ENCODE measurements around the gene PCGF5. TPM values are rescaled to one million over a fixed set of nuclear protein-coding genes. Genes with fewer than 3 reads are reported as not detected.
A peak's percentile ranks its signal among the peaks of the same experiment; 100 is the strongest.

Gene PCGF5
- total and polyA plus RNA-seq, 10 of the 15 experiments (the other 5 are each of a cell fraction or from before 2014, with no cell fraction given), result 33.2 to 79.7 (median 50.7) TPM

DNA sequence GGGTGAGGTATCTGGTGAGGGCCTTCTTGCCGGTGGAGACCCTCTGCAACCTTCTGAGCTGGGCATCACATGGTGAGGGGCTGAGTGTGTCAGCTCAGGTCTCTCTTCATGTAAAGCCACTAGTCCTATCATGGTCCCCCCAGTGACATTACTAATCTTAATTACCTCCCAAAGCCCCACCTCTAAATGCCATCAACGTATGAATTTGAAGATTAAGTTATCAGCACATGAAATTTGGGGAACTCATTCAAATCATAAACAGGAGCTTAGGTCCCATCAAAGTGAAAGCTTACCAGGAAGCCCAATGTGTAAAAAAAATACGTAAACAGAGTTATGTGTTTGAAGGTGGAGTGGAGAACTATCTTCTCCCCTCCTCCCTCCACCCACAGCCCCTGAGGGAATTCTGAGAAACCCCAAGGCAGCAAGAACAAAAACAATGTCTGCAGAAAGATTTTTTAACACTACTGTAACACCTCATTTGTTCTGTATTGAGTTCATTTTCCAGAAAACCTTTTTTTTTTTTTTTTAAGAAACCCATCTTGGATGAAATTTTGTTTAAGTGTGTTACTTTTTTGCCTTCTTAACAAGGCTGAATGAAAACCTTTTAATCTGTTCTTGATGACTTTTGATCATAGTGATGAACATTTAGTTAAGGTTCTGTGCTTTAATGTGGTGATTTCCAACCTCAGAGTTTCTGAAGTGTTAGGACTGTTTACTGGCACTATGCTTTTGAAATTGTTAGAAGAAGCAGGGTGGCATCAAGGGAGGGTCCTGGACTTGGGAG is 19.1 kb upstream of the PCGF5 start (continued):
- TF ChIP-seq TCF12 (IDR thresholded peaks at IDR 0.05; ENCODE audit: low read depth, low read length) (0 out of 2 replicates have a peak, but pooled peaks have one; percentile 39), NBN (IDR thresholded peaks at IDR 0.05) (peak; percentile 73; the same call in 1 of the 2 replicates), YBX1 (IDR thresholded peaks at IDR 0.05) (peak; percentile 72; the same call in 1 of the 2 replicates), TARDBP (IDR thresholded peaks at IDR 0.05; ENCODE audit: borderline replicate concordance) (no peak), EED (IDR thresholded peaks at IDR 0.05; ENCODE audit: low read depth) (0 out of 2 replicates have a peak, but pooled peaks have one; percentile 24), SPI1 (IDR thresholded peaks at IDR 0.05; ENCODE audit: borderline replicate concordance, insufficient read depth, low read depth, low read length) (no peak), CREB1 (IDR thresholded peaks at IDR 0.05; ENCODE audit: low read depth) (peak; percentile 31; the same call in 1 of the 2 replicates), SREBF2 (IDR thresholded peaks at IDR 0.05; ENCODE audit: low read length) (no peak), HDAC6 (IDR thresholded peaks at IDR 0.05; ENCODE audit: unreplicated experiment) (no peak), SMARCA5 (IDR thresholded peaks at IDR 0.05) (0 out of 2 replicates have a peak, but pooled peaks have one; percentile 15), IKZF2 (IDR thresholded peaks at IDR 0.05) (peak; percentile 39 to 44; a peak in 3 of 4 replicates), TCF7 (IDR thresholded peaks at IDR 0.05; ENCODE audit: borderline replicate concordance) (peak; percentile 30; the same call in 1 of the 2 replicates), WRNIP1 (IDR thresholded peaks at IDR 0.05; ENCODE audit: borderline replicate concordance, low read depth, low read length) (no peak), ZNF24 (IDR thresholded peaks at IDR 0.05) (peak; percentile 77), FOXM1 (IDR thresholded peaks at IDR 0.05; ENCODE audit: low read depth, low read length) (peak; percentile 27; the same call in 1 of the 2 replicates)
- TF ChIP-seq, protein P1, sequence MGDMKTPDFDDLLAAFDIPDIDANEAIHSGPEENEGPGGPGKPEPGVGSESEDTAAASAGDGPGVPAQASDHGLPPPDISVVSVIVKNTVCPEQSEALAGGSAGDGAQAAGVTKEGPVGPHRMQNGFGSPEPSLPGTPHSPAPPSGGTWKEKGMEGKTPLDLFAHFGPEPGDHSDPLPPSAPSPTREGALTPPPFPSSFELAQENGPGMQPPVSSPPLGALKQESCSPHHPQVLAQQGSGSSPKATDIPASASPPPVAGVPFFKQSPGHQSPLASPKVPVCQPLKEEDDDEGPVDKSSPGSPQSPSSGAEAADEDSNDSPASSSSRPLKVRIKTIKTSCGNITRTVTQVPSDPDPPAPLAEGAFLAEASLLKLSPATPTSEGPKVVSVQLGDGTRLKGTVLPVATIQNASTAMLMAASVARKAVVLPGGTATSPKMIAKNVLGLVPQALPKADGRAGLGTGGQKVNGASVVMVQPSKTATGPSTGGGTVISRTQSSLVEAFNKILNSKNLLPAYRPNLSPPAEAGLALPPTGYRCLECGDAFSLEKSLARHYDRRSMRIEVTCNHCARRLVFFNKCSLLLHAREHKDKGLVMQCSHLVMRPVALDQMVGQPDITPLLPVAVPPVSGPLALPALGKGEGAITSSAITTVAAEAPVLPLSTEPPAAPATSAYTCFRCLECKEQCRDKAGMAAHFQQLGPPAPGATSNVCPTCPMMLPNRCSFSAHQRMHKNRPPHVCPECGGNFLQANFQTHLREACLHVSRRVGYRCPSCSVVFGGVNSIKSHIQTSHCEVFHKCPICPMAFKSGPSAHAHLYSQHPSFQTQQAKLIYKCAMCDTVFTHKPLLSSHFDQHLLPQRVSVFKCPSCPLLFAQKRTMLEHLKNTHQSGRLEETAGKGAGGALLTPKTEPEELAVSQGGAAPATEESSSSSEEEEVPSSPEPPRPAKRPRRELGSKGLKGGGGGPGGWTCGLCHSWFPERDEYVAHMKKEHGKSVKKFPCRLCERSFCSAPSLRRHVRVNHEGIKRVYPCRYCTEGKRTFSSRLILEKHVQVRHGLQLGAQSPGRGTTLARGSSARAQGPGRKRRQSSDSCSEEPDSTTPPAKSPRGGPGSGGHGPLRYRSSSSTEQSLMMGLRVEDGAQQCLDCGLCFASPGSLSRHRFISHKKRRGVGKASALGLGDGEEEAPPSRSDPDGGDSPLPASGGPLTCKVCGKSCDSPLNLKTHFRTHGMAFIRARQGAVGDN (IDR thresholded peaks at IDR 0.05), result 0 out of 2 replicates have a peak, but pooled peaks have one; percentile 18
- TF ChIP-seq, protein P2, sequence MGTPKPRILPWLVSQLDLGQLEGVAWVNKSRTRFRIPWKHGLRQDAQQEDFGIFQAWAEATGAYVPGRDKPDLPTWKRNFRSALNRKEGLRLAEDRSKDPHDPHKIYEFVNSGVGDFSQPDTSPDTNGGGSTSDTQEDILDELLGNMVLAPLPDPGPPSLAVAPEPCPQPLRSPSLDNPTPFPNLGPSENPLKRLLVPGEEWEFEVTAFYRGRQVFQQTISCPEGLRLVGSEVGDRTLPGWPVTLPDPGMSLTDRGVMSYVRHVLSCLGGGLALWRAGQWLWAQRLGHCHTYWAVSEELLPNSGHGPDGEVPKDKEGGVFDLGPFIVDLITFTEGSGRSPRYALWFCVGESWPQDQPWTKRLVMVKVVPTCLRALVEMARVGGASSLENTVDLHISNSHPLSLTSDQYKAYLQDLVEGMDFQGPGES (IDR thresholded peaks at IDR 0.05), result no peak
- TF ChIP-seq, protein P3, sequence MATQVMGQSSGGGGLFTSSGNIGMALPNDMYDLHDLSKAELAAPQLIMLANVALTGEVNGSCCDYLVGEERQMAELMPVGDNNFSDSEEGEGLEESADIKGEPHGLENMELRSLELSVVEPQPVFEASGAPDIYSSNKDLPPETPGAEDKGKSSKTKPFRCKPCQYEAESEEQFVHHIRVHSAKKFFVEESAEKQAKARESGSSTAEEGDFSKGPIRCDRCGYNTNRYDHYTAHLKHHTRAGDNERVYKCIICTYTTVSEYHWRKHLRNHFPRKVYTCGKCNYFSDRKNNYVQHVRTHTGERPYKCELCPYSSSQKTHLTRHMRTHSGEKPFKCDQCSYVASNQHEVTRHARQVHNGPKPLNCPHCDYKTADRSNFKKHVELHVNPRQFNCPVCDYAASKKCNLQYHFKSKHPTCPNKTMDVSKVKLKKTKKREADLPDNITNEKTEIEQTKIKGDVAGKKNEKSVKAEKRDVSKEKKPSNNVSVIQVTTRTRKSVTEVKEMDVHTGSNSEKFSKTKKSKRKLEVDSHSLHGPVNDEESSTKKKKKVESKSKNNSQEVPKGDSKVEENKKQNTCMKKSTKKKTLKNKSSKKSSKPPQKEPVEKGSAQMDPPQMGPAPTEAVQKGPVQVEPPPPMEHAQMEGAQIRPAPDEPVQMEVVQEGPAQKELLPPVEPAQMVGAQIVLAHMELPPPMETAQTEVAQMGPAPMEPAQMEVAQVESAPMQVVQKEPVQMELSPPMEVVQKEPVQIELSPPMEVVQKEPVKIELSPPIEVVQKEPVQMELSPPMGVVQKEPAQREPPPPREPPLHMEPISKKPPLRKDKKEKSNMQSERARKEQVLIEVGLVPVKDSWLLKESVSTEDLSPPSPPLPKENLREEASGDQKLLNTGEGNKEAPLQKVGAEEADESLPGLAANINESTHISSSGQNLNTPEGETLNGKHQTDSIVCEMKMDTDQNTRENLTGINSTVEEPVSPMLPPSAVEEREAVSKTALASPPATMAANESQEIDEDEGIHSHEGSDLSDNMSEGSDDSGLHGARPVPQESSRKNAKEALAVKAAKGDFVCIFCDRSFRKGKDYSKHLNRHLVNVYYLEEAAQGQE (IDR thresholded peaks at IDR 0.05; ENCODE audit: low read depth, low read length), result no peak
- TF ChIP-seq, protein P4, sequence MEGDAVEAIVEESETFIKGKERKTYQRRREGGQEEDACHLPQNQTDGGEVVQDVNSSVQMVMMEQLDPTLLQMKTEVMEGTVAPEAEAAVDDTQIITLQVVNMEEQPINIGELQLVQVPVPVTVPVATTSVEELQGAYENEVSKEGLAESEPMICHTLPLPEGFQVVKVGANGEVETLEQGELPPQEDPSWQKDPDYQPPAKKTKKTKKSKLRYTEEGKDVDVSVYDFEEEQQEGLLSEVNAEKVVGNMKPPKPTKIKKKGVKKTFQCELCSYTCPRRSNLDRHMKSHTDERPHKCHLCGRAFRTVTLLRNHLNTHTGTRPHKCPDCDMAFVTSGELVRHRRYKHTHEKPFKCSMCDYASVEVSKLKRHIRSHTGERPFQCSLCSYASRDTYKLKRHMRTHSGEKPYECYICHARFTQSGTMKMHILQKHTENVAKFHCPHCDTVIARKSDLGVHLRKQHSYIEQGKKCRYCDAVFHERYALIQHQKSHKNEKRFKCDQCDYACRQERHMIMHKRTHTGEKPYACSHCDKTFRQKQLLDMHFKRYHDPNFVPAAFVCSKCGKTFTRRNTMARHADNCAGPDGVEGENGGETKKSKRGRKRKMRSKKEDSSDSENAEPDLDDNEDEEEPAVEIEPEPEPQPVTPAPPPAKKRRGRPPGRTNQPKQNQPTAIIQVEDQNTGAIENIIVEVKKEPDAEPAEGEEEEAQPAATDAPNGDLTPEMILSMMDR (IDR thresholded peaks at IDR 0.05 in 2 of 3, conservative IDR thresholded peaks at IDR 0.05 in 1 of 3; ENCODE audit: control insufficient read depth in 2 of 3, extremely low read depth in 1 of 3, insufficient read depth in 1 of 3, low read depth in 3 of 3, low read length in 3 of 3), result no peak

Measured in GM12878 (cell line).